Femur (tissue), 1 donor: Measurements from ENCODE around the gene NXPH2.

Experiments used
- DNase-seq: peaks from one replicate; pipeline ENCODE4 v3.0.0-alpha.2; 2017

The NXPH2 gene

GRCh38 chr2:138779781-138780445, at the start of gene NXPH2:
NXPH2 (minus strand) TSS chr2:138780390; CDS start chr2:138780241, 149 bp downstream.
- peak; percentile 41 for DNase-seq

GRCh38 chr2:138829326-138829919, 49.2 kb upstream of the NXPH2 start:
- DNase-seq, result peak; percentile 27

GRCh38 chr2:138827426-138828054, 47.4 kb upstream of the NXPH2 start:
- peak; percentile 43 for DNase-seq

GRCh38 chr2:138823666-138824065, 43.5 kb upstream of the NXPH2 start:
- no peak for DNase-seq

- DNase-seq, result no peak
Observed at GRCh38 chr2:138819964-138820363, 39.8 kb upstream of the NXPH2 start.

DNA sequence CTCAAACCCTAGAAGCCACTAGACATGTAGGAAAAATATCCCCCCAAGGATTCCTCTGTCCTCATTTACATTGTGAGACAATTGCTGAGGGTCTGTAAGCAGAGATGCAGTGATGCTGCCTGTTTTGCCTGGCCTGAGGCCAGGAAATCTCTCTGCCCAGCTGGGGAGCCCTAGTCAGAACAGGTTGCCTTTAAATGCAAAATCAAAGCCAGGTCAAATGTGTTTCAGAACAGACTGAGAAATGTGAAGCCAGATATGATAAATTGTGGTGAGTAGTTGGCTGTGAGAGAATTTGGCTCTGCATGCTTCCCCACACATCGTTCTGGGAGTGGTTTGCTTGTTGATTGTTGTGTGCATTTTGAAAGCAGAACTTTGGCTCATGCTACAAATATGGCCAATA, 38.4 kb upstream of the NXPH2 start:
- no peak for DNase-seq

DNA sequence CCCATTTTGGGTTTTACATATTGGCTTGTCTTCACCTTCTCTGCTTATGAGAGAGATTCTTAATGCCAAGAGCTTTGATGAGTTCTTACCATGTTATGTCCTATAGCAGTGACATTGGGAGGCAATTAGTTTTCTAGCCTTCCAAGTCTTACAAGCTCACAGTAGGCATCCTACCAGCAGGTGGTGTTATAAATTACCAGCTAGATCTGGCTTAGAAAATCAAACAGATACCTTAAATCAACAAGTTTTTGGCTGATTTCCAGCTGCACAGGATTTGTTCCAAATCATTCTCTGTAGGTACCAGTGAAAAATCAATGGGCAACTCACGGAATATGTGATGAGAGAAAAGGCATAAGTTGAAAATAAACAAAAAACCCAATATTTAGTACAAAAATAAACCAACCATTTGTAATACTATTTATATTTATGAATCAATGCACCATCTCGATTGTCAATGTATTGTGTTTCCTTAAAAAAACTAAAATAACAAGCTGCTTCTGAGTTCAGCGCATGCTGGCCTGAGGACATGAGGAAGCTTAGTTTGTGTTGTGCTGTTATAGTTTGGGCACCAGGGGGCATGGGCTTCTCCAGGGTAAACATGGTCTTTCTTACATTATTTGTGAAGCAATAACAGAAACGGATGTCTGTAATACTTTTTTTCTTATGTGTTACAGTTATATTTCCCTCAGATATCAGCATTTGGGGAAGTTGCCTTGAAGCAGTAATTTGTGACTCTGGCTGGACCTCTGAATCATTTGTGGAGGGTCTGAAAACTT, 34.1 kb upstream of the NXPH2 start:
- no peak for DNase-seq

DNA sequence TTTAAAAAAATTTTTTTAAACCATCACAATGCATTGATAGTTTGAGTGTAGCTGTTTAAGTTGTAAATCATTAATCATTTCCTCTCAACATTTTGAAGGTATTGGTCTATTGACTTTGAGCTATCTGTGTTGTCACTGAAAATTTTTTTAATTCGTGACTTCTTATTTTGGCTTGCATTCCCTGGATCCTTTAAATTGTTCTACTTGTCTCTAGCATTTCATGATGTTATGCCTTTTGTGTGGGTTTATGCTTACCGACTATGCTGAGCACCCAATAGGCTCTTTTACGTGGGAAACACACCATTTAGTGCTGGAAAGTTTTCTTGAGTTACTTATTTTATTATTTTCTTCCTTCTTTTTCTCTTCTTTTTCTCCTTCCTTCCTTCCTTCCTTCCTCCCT, 31.2 kb upstream of the NXPH2 start:
- no peak for DNase-seq

DNA sequence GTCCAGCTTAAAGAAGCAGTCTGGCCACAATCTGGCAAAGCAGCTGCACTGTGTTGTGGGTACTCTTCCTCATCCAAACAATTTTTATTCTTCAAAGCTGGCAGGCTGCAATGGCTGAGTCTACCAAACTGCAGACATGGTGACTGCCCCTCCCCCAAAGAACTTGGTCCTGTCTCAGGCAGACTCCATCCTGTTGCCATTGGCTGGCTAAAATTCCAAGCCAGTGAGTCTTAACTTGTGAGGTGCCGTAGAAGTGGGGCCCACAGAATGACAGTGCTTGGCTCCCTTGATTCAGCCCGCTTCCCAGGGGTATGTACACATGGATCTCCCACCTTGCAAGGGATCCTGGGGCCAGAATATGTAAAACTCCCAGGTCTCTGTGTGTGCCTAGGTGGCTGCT, 14.5 kb upstream of the NXPH2 start:
- no peak for DNase-seq

DNA sequence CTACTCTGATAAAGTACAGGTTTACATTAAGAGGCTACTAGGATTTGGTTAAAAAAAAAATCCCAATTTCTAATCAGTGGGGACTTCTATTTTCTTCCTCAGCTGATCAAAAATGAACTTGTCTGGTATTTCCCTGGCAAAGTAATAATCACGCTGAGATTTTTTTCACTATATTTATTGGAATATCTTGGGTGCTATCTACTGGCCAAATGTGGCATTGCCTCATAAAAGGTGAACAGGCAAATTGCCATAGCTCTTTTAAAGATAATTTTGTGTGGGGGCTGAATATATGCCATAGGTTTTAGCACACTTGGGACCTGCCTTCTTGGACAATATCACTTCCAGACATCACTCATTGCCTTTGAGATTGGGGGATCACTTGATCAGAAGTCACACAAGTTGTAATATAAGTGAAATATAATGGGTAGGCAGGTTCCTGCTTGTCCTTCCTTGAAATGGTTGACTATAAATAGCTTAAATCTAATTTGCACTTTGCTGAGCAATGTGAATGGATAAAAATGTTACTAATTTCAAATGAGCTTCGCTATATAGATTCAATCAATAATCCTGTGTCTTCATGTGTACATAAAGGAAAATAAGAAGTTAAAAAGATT, 7.0 kb upstream of the NXPH2 start:
- no peak for DNase-seq

DNA sequence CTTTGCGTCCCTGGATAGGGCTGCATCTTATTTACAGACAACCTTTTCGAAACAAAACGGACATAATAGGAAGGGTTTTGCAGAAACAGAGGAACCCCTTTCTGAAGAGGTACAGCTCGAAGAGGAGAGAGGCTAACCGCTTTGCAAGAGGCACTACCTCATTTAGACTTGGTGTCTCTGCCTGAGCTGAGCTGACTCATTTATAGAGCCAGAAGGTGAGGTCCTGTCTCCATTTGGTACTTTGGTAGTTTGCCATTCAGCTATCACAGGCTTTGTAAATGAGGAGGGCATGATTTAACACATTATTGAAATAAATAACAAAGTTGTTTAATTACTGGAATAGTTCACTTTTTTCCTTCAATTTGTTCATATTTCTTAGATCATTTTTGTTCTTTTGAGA, 2.2 kb upstream of the NXPH2 start:
- DNase-seq, result no peak

DNA sequence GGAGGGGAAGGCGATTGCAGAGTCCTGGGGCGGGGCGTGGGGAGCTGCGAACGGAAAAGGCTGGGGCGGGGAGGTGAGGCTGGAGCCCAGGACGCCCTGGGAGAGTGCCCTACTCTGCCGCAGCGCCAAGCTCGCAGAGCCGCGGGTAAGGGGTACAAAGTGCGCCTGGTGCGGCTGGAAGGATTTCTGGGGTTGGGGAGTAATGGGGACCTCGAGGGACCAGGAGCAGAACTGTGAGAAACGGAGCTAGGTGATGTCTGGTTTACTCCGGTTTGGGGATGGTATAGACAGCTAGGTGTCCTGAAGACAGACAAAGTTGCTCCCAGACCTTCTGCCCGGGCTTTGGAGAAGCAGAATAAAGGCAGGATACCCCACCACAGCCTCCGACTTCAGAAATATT, 718 bp upstream of the NXPH2 start:
- peak; percentile 33 for DNase-seq

DNA sequence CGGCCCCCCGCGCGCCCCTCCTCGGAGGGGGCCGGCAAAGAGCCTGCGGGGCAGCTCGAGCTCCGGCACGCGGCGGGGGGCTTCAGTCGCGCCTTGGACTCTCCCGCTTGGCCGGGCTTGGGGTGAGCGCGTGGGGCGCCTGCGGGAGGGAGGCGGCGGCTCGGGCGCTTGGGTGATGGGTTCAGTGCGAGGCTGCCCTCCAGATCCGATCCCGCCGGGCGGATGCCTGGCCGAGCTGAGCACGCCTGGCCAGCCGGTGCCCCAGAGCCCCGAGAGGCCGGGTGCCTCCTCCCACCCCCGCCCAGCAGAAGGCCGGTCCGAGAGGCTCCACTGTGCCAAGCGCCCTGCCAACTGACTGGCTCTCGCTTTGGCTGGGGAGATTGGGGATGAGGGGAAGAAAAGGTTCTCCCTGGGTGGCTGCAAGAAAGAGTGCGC, 273 bp upstream of the NXPH2 start:
- no peak for DNase-seq

- DNase-seq, result peak; percentile 34
Observed at GRCh38 chr2:138779406-138779780, 797 bp downstream of the NXPH2 start.

DNA sequence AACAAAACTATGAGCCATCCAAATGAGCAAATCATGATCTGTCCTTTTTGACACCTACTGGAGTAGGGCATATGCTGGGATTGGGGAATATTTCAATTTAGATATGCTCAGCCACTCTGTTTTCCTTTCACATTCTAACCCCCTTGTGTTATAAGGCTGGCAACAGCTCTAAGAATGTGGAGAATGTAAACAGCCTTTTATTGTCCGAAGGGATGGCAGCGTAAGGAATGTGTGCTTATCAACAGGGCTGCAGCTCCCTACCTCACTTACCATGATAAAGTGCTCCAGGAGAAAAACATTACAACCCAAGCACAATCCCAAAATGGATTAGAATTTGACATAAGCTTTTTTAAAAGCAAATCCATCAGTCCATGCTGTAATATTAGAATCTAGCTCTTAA, 2.2 kb downstream of the NXPH2 start:
- DNase-seq, result no peak

- no peak for DNase-seq
Observed at GRCh38 chr2:138775736-138776135, 4.5 kb downstream of the NXPH2 start.

GRCh38 chr2:138771534-138771933, 8.7 kb downstream of the NXPH2 start:
- DNase-seq, result no peak

DNA sequence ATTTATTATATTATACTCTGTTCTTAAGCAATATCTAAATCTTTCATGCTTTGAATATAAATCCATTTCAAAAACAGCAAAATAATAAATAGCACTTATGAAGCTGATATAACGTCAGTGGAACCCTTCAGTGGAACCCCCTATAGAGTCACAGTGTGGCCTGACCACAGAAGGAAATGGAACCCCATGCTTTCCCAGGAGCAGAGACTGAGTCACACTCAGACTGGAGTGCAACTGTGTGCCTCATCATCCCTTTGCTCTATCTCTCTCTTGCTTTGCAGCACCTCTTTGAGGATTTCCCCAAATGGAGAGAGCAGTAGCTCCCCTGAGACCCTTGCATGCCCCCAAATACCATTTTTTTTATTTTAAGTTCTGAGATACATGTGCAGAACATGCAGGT, 13.1 kb downstream of the NXPH2 start:
- DNase-seq, result no peak

GRCh38 chr2:138766464-138766863, 13.7 kb downstream of the NXPH2 start:
- DNase-seq, result no peak

- DNase-seq, result no peak
Observed at GRCh38 chr2:138763971-138764370, 16.2 kb downstream of the NXPH2 start.

GRCh38 chr2:138762533-138762932, 17.7 kb downstream of the NXPH2 start:
- no peak for DNase-seq

- DNase-seq, result no peak
Observed at GRCh38 chr2:138760676-138761075, 19.5 kb downstream of the NXPH2 start.

DNA sequence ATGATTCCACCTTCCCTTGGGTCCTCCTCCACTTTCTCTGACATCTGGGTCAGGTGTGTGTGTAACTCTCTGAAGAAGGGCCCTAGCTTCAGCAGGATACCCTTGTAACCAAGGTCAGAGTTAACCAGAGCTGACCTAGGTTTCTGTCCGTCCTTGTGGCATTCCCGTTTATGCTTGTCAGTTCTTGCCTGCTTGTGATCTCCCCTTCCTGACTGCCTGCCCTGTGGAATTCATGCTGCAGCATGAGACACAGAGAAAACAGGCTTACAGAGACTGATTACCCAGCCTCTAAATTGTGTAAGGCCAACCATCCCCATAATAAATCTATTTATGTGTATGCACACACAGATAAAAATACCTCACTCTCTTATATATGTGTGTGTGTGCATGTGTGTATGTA, 22.8 kb downstream of the NXPH2 start:
- DNase-seq, result no peak
